ENCODE data around the gene AFDN. TPM values are rescaled to one million over a fixed set of nuclear protein-coding genes. Genes with fewer than 3 reads are reported as not detected.

The AFDN gene
- total RNA-seq, 1 donor from 2014 or later = 60.7 TPM

- DNase-seq (ENCODE audit: low spot score) = no peak
Measured at GRCh38 chr6:167866642-167867041, 39.9 kb downstream of the AFDN start.

GRCh38 chr6:167870321-167870720 lies 43.6 kb downstream of the AFDN start:
- no peak for DNase-seq (ENCODE audit: low spot score)

- no peak for DNase-seq (ENCODE audit: low spot score)
Measured at GRCh38 chr6:167872538-167873210, 46.0 kb downstream of the AFDN start.

GRCh38 chr6:167877994-167878779 lies 51.5 kb downstream of the AFDN start:
- no peak for DNase-seq (ENCODE audit: low spot score)

- DNase-seq (ENCODE audit: low spot score) = no peak
Measured at GRCh38 chr6:167879612-167880011, 52.9 kb downstream of the AFDN start.

- DNase-seq (ENCODE audit: low spot score) = no peak
Measured at GRCh38 chr6:167881327-167881726, 54.6 kb downstream of the AFDN start.

GRCh38 chr6:167882244-167882643 lies 55.5 kb downstream of the AFDN start:
- no peak for DNase-seq (ENCODE audit: low spot score)

- DNase-seq (ENCODE audit: low spot score) = no peak
Measured at GRCh38 chr6:167888098-167888497, 61.4 kb downstream of the AFDN start.

- DNase-seq (ENCODE audit: low spot score) = no peak
Measured at GRCh38 chr6:167892835-167893815, 66.4 kb downstream of the AFDN start.

- no peak for DNase-seq (ENCODE audit: low spot score)
Measured at GRCh38 chr6:167894965-167895364, 68.3 kb downstream of the AFDN start.

- DNase-seq (ENCODE audit: low spot score) = no peak
Measured at GRCh38 chr6:167896648-167897047, 69.9 kb downstream of the AFDN start.

GRCh38 chr6:167898673-167899311 lies 72.1 kb downstream of the AFDN start:
- peak; percentile 54 for DNase-seq (ENCODE audit: low spot score)

- no peak for DNase-seq (ENCODE audit: low spot score)
Measured at GRCh38 chr6:167904791-167905190, 78.1 kb downstream of the AFDN start.

- DNase-seq (ENCODE audit: low spot score) = peak; percentile 54
Measured at GRCh38 chr6:167906899-167907298, 80.2 kb downstream of the AFDN start.

- peak; percentile 41 for DNase-seq (ENCODE audit: low spot score)
Measured at GRCh38 chr6:167907837-167908681, 81.3 kb downstream of the AFDN start.

GRCh38 chr6:167910007-167910406 lies 83.3 kb downstream of the AFDN start:
- peak; percentile 3 for DNase-seq (ENCODE audit: low spot score)

GRCh38 chr6:167910652-167911051 lies 83.9 kb downstream of the AFDN start:
- no peak for DNase-seq (ENCODE audit: low spot score)

- DNase-seq (ENCODE audit: low spot score) = no peak
Measured at GRCh38 chr6:167912494-167912893, 85.8 kb downstream of the AFDN start.

- DNase-seq (ENCODE audit: low spot score) = no peak
Measured at GRCh38 chr6:167913699-167914098, 87.0 kb downstream of the AFDN start.

- DNase-seq (ENCODE audit: low spot score) = no peak
Measured at GRCh38 chr6:167915139-167915538, 88.4 kb downstream of the AFDN start.
